Peyer's patch (tissue), 4 donors: ENCODE measurements around the gene UPK1A.

Experiments
- CTCF ChIP-seq, 6 experiments: fragments of 450-650 bp in 4 of 6; fragments of 200-600 bp in 2 of 6; sonication (generic) in 1 of 6; IDR thresholded peaks; one replicate each; pipeline ENCODE4 v1.5.1; 2017 to 2019; ENCODE audit warnings: antibody characterized with exemption in 6 of 6, mild to moderate bottlenecking in 3 of 6, moderate library complexity in 1 of 6
- POLR2A ChIP-seq, 2 donors: fragments of 450-650 bp; IDR thresholded peaks; one replicate each; pipeline ENCODE4 v1.5.1; 2017; ENCODE audit warnings: antibody characterized with exemption in 2 of 2, mild to moderate bottlenecking in 2 of 2, moderate library complexity in 2 of 2

- TF ChIP-seq CTCF (IDR thresholded peaks at IDR 0.05) = no peak
- TF ChIP-seq POLR2A (IDR thresholded peaks at IDR 0.05) = no peak
Observed at GRCh38 chr19:35619290-35619923, 46.9 kb upstream of the UPK1A start.
